K562 (cell line): Measurements from ENCODE around the gene CHRDL2. TPM values are rescaled to one million over a fixed set of nuclear protein-coding genes. Genes with fewer than 3 reads are reported as not detected.
A peak's percentile ranks its signal among the peaks of the same experiment; 100 is the strongest.

Experiments
- ARID1B ChIP-seq: fragments of 450-650 bp; IDR thresholded peaks from 2 replicates; pipeline ENCODE4 v1.6.1; 2016; ENCODE audit warnings: antibody characterized with exemption, mild to moderate bottlenecking, inconsistent platforms
- ATF1 ChIP-seq, 2 experiments: fragments of 450-650 bp in 1 of 2; IDR thresholded peaks; 2 replicates each; pipeline ENCODE4 v1.6.1; 2016; ENCODE audit warnings: missing compliant biosample characterization in 1 of 2, missing genetic modification characterization in 1 of 2
- BCOR ChIP-seq: fragments of 450-650 bp; IDR thresholded peaks from 2 replicates; pipeline ENCODE4 v1.6.1; 2016
- CBX8 ChIP-seq: fragments of 200-600 bp; sonication (generic); IDR thresholded peaks from 2 replicates; pipeline ENCODE4 v1.6.1; 2012; ENCODE audit warnings: borderline replicate concordance, mixed run types, low read depth, mild to moderate bottlenecking, moderate library complexity, mixed read lengths, low read length, control low read depth, inconsistent platforms; ENCODE audit not compliant: poor library complexity, severe bottlenecking; ENCODE audit errors: extremely low read depth
- CEBPG ChIP-seq, 3 experiments: fragments of 200-800 bp in 1 of 3; sonication (Bioruptor generic) in 1 of 3; sonication (generic) in 1 of 3; formaldehyde crosslinking in 1 of 3; IDR thresholded peaks in 2 of 3; conservative IDR thresholded peaks in 1 of 3; 2 replicates each; pipeline versions ENCODE4 v1.6.1 to v1.8.0; 2016 to 2022; ENCODE audit warnings: missing compliant biosample characterization in 2 of 3, missing genetic modification characterization in 2 of 3, mild to moderate bottlenecking in 1 of 3, missing genetic modification reagents in 1 of 3
- CHAMP1 ChIP-seq: fragments of 450-650 bp; IDR thresholded peaks from 2 replicates; pipeline ENCODE4 v1.6.1; 2016; ENCODE audit warnings: mild to moderate bottlenecking
- CHD1 ChIP-seq: fragments of 200-600 bp; sonication (generic); IDR thresholded peaks from one replicate; pipeline ENCODE4 v1.6.1; 2012; ENCODE audit warnings: mild to moderate bottlenecking, moderate library complexity, low read length, inconsistent platforms
- CREBBP ChIP-seq: IDR thresholded peaks from one replicate; pipeline ENCODE4 v1.6.1; 2012; ENCODE audit warnings: low read depth, mild to moderate bottlenecking, control low read depth, inconsistent platforms, low read length
- DPF2 ChIP-seq: fragments of 450-650 bp; IDR thresholded peaks from 2 replicates; pipeline ENCODE4 v1.6.1; 2016
- FOXO4 ChIP-seq: fragments of 450-650 bp; formaldehyde crosslinking; IDR thresholded peaks from 2 replicates; pipeline ENCODE4 v1.4.0; 2020; ENCODE audit warnings: mild to moderate bottlenecking, moderate library complexity
- HDAC2 ChIP-seq: fragments of 450-650 bp; IDR thresholded peaks from 2 replicates; pipeline ENCODE4 v1.6.1; 2016; ENCODE audit warnings: mild to moderate bottlenecking
- HMG20B ChIP-seq: fragments of 250-450 bp; sonication (Bioruptor Pico); IDR thresholded peaks from 2 replicates; pipeline ENCODE4 v1.5.0; 2021; ENCODE audit warnings: mild to moderate bottlenecking
- ILK ChIP-seq: fragments of 450-650 bp; IDR thresholded peaks from 2 replicates; pipeline ENCODE4 v1.6.1; 2016; ENCODE audit warnings: missing genetic modification characterization, low read depth, mild to moderate bottlenecking, missing compliant biosample characterization, moderate library complexity, borderline replicate concordance
- SMARCE1 ChIP-seq: fragments of 450-650 bp; IDR thresholded peaks from 2 replicates; pipeline ENCODE4 v1.7.1; 2016; ENCODE audit warnings: mild to moderate bottlenecking
- THRB ChIP-seq: fragments of 450-650 bp; formaldehyde crosslinking; conservative IDR thresholded peaks from 2 replicates; pipeline ENCODE4 v1.4.0; 2022; ENCODE audit warnings: mild to moderate bottlenecking, missing genetic modification characterization
- ZNF133 ChIP-seq: fragments of 250-450 bp; sonication (Bioruptor Pico); IDR thresholded peaks from 2 replicates; pipeline ENCODE4 v1.4.0; 2020; ENCODE audit warnings: mild to moderate bottlenecking
- ZNF24 ChIP-seq: fragments of 450-650 bp; IDR thresholded peaks from 2 replicates; pipeline ENCODE4 v1.6.1; 2016
- ZNF280B ChIP-seq: fragments of 250-450 bp; sonication (Bioruptor Pico); IDR thresholded peaks from 2 replicates; pipeline ENCODE4 v1.5.1; 2021; ENCODE audit warnings: mild to moderate bottlenecking
- ZNF41 ChIP-seq: fragments of 250-450 bp; sonication (Bioruptor Pico); conservative IDR thresholded peaks from 2 replicates; pipeline ENCODE4 v1.4.0; 2020; ENCODE audit warnings: mild to moderate bottlenecking
- ZNF551 ChIP-seq: fragments of 250-450 bp; sonication (Bioruptor Pico); IDR thresholded peaks from 2 replicates; pipeline ENCODE4 v1.5.0; 2021; ENCODE audit warnings: mild to moderate bottlenecking, moderate library complexity
- ZNF79 ChIP-seq: fragments of 250-450 bp; sonication (Bioruptor Pico); IDR thresholded peaks from 2 replicates; pipeline ENCODE4 v1.4.0; 2020; ENCODE audit warnings: low read depth, mild to moderate bottlenecking, moderate library complexity
- ZSCAN29 ChIP-seq: fragments of 450-650 bp; IDR thresholded peaks from 2 replicates; pipeline ENCODE4 v1.6.1; 2017
- ZZZ3 ChIP-seq: fragments of 450-650 bp; IDR thresholded peaks from 2 replicates; pipeline ENCODE4 v1.6.1; 2016; ENCODE audit warnings: antibody characterized with exemption, mild to moderate bottlenecking, moderate library complexity
- polyA plus RNA-seq, 8 experiments: library from polyadenylated mRNA; depleted of rRNA in 4 of 8; stranded (reverse) in 5 of 8; unstranded in 3 of 8; fragments of >200 nt; fragmentation: Nextera tagmentation in 2 of 8; fragmentation: Illumina TruSeq in 1 of 8; extraction: Ambion mirVana in 2 of 8; extraction: Trizol in 1 of 8; gene quantifications; 2 replicates each; pipeline versions ENCODE4 v1.2.1 to v1.2.3, GENCODE V29; 2011 to 2014; ENCODE audit warnings: inconsistent platforms in 1 of 8, missing spikeins in 1 of 8
- total RNA-seq, 7 experiments: library from RNA; depleted of rRNA in 6 of 7; stranded (reverse); fragments of >200 nt in 6 of 7; fragmentation: Illumina TruSeq in 2 of 7; extraction: Trizol in 2 of 7; gene quantifications; 2 replicates each; pipeline versions ENCODE4 v1.2.1 to v1.2.3, GENCODE V29; 2011 to 2021; ENCODE audit warnings: low replicate concordance in 1 of 7

The CHRDL2 gene
- total and polyA plus RNA-seq, 9 of the 15 experiments (the other 6 are each of a cell fraction or from before 2014, with no cell fraction given), result not detected

- no peak for TF ChIP-seq THRB (CRISPR knock-in tag)
- no peak for TF ChIP-seq ZNF24
- no peak for TF ChIP-seq CHAMP1
- no peak for TF ChIP-seq ZNF79 (CRISPR knock-in tag)
- no peak for TF ChIP-seq ZSCAN29
- TF ChIP-seq CHD1, result no peak
- no peak for TF ChIP-seq ZNF551 (CRISPR knock-in tag)
- no peak for TF ChIP-seq HMG20B
- peak; percentile 51; the same call in 1 of the 2 replicates for TF ChIP-seq SMARCE1
- TF ChIP-seq HDAC2, result no peak; the same call in 1 of the 2 replicates
- TF ChIP-seq ARID1B, result peak; percentile 53
- TF ChIP-seq ZNF41, result no peak
- TF ChIP-seq ATF1 (CRISPR knock-in tag; IDR thresholded peaks at IDR 0.05), result no peak
- TF ChIP-seq ATF1 (tag; IDR thresholded peaks at IDR 0.05), result peak; percentile 69
- TF ChIP-seq ZNF280B (CRISPR knock-in tag), result no peak
- TF ChIP-seq CEBPG (CRISPR knock-in tag; IDR thresholded peaks at IDR 0.05), result peak; percentile 78
- TF ChIP-seq CEBPG (tag; conservative IDR thresholded peaks at IDR 0.05 in 1 of 2, IDR thresholded peaks at IDR 0.05 in 1 of 2), result peak; percentile 51 to 91; a peak in 3 of 4 replicates
- no peak for TF ChIP-seq ZZZ3
- no peak for TF ChIP-seq FOXO4 (CRISPR knock-in tag)
- no peak for TF ChIP-seq ZNF133 (CRISPR knock-in tag)
- no peak for TF ChIP-seq CREBBP
- TF ChIP-seq DPF2, result peak; percentile 73
- TF ChIP-seq ILK, result no peak
- TF ChIP-seq BCOR, result peak; percentile 39; the same call in 1 of the 2 replicates
- TF ChIP-seq CBX8, result no peak
These were observed 58.1 kb downstream of the CHRDL2 start (continued) for GRCh38 chr11:74672956-74673692.
